T-helper 2 cell treated with Interferon-gamma antibody and Interleukin-4, amounts not matched to agents 5 μg/mL and 100 μg/mL, for 36 hours (primary cell): Measurements from ENCODE around the gene RNU6-7.

Experiments used
- DNase-seq: peaks from one replicate; pipeline ENCODE4 v3.0.0; 2021; ENCODE audit warnings: low spot score
- H3K27ac Mint-ChIP-seq: one replicate; pipeline ENCODE4 v1.8.0; 2021; ENCODE audit warnings: mild to moderate bottlenecking, mixed read lengths
- H3K27me3 Mint-ChIP-seq: one replicate; pipeline ENCODE4 v1.8.0; 2021; ENCODE audit warnings: low read depth, mixed read lengths
- H3K36me3 Mint-ChIP-seq: one replicate; pipeline ENCODE4 v1.8.0; 2021; ENCODE audit warnings: low read depth, mixed read lengths
- H3K4me1 Mint-ChIP-seq: one replicate; pipeline ENCODE4 v1.8.0; 2021; ENCODE audit warnings: low read depth, mixed read lengths
- H3K4me3 Mint-ChIP-seq: one replicate; pipeline ENCODE4 v1.8.0; 2022; ENCODE audit warnings: mild to moderate bottlenecking, moderate library complexity, mixed read lengths
- H3K9me3 Mint-ChIP-seq: one replicate; pipeline ENCODE4 v1.8.0; 2021; ENCODE audit warnings: mixed read lengths

The RNU6-7 gene

GRCh38 chr14:32197919-32198318 is 3.9 kb upstream of the RNU6-7 start:
- H3K9me3 Mint-ChIP-seq: no peaks in the 10 kb centered on the region
- peaks cover 26% of the 10 kb centered on the region for H3K4me1 Mint-ChIP-seq
- H3K27me3 Mint-ChIP-seq: peaks cover 4% of the 10 kb centered on the region
- H3K4me3 Mint-ChIP-seq: no peak overlapping the region
- no peak overlapping the region for H3K27ac Mint-ChIP-seq
- H3K36me3 Mint-ChIP-seq: no peaks in the 10 kb centered on the region
- DNase-seq: no peak

DNA sequence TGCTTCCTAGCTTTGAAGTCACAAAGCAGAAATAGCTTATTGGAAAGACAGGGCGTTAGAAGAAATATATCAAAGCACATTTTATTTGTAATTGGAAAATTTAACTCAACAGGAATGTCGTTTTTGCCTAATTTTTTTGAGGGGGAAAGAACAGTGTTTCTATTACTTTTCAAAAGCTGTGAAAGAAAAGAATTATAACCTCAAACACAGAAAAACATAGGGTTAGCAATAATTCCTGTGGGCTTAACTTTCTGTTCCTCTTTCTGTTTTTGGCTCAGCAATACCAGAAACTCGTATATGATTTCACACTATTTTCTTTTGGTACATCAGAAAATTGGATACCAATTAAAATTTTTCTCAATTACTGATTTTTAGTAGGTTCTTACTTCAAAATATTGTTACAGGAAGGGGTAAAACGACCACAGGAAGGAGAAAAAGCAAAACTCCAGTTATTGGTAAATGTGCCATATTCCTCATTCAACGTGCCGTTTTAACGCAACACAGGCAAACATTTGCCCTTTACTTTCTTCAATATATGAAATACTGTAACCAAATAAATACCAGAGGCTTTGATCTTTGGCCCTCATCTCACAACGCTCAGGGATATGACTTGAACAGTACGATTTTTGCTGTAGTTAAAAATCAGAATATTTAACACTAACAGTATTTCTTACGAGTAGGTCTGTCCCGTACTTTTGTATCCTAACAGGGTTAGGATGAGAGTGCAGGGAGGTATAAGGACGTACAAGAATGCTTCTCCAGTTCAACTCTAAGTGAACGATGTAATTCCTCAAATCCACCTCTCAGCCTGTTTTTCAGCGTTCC is 1.3 kb upstream of the RNU6-7 start:
- no peaks in the 10 kb centered on the region for H3K9me3 Mint-ChIP-seq
- peaks cover 10% of the 10 kb centered on the region for H3K27me3 Mint-ChIP-seq
- H3K36me3 Mint-ChIP-seq: no peaks in the 10 kb centered on the region
- H3K4me3 Mint-ChIP-seq: peak overlapping the region; percentile 85
- no peak for DNase-seq
- peaks cover 37% of the 10 kb centered on the region for H3K4me1 Mint-ChIP-seq
- no peak overlapping the region for H3K27ac Mint-ChIP-seq

DNA sequence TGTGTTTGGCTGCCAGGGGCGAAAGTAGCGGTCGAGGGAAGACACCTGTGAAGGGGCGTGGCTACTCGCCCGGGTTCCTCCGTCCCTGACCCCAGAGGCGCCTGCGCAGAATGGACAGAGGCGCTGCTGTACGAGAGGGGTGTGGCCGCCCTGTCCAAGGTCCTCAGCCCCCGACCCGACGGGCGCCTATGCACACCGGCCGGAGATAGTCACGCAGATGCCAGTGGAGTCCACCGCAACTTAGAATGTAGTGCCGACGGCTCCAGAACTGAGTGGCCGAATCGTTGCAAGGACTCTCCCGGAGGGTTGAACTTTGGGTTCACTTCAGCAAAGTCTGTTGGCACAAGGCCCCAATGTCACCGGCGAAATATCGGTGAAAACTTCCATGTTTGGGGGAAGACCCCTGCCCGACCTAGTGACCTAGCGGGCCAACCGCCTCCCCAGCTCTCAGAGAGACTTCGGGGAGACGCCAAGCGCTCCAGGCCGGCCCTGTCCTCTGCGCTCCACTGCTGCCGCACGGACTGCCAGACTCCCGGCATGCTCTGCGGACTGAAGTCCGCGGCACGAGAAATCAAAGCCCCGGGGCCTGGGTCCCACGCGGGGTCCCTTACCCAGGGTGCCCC is 541 bp upstream of the RNU6-7 start:
- H3K9me3 Mint-ChIP-seq: no peaks in the 10 kb centered on the region

DNA sequence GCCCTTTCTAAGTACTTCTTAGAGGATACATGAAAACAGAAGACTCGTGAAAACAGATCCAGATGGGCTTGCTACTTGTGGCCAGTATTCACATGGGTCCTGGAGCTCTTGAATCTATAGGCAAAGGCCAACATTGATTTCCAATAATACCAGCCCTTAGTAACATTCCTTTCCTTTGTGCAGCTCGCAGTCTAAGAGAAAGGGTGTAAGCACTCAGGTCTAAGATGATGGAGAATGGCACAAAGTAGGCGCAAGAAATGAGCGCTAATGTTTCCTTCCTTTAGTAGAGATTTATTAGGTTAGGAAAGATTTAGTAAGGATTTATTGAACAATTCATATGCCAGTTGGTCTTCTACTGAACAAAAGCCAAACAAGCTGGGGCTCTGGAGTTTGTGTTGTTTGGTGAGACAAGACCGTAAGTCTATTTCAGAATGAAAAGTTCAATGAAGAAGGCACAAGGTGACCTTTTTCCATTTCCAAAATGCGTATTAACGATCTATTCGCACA is 699 bp downstream of the RNU6-7 start:
- Mint-ChIP-seq H3K4me3 (peak overlapping the region; percentile 85), H3K4me1 (peaks cover 39% of the 10 kb centered on the region), H3K27me3 (peaks cover 19% of the 10 kb centered on the region), H3K36me3 (no peaks in the 10 kb centered on the region), H3K9me3 (no peaks in the 10 kb centered on the region), H3K27ac (peak overlapping the region; percentile 97)
- DNase-seq: no peak

More for the DNA sequence above, 541 bp upstream of the RNU6-7 start:
- peaks cover 15% of the 10 kb centered on the region for H3K27me3 Mint-ChIP-seq
- peak; percentile 84 for DNase-seq
- H3K4me1 Mint-ChIP-seq: peaks cover 41% of the 10 kb centered on the region
- H3K36me3 Mint-ChIP-seq: no peaks in the 10 kb centered on the region
- H3K27ac Mint-ChIP-seq: peak overlapping the region; percentile 97
- peak overlapping the region; percentile 85 for H3K4me3 Mint-ChIP-seq

GRCh38 chr14:32202998-32203882 is 1.4 kb downstream of the RNU6-7 start, which contains the start of gene RNU6-8:
RNU6-8 (minus strand) TSS chr14:32203269.
- peak; percentile 85 for DNase-seq
- H3K27me3 Mint-ChIP-seq: peaks cover 23% of the 10 kb centered on the region
- H3K9me3 Mint-ChIP-seq: no peaks in the 10 kb centered on the region
- no peaks in the 10 kb centered on the region for H3K36me3 Mint-ChIP-seq
- peaks cover 37% of the 10 kb centered on the region for H3K4me1 Mint-ChIP-seq
- peak within 1 kb of the TSS; percentile 97 for H3K27ac Mint-ChIP-seq
- peak within 1 kb of the TSS; percentile 85 for H3K4me3 Mint-ChIP-seq

DNA sequence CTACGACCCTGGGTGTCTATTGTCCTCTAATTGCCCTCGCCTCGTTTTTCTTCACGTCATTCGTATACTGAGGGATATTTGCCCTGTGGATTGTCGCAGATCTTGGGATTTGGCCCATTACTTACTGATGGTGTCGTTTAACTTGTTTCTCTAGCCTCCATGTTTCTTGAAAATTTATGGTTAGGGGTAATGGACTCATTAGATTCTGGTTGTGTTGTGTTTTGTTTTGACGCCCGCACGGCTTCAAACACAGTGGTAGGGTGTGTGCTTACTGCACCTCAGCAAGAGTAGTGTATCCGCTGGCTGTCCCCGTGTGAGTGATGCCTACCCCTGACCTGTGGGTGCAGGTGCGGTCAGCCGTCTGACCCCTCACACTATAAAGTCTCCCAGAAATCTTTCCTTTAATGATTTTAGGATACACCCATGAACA is 2.1 kb downstream of the RNU6-7 start:
- Mint-ChIP-seq H3K4me1 (peaks cover 37% of the 10 kb centered on the region), H3K4me3 (peak overlapping the region; percentile 85), H3K9me3 (no peaks in the 10 kb centered on the region), H3K27me3 (peaks cover 26% of the 10 kb centered on the region), H3K36me3 (no peaks in the 10 kb centered on the region), H3K27ac (peak overlapping the region; percentile 79)
- DNase-seq: peak; percentile 6

- no peak for DNase-seq
- no peak overlapping the region for H3K4me3 Mint-ChIP-seq
- H3K9me3 Mint-ChIP-seq: no peaks in the 10 kb centered on the region
- peaks cover 34% of the 10 kb centered on the region for H3K4me1 Mint-ChIP-seq
- H3K36me3 Mint-ChIP-seq: no peaks in the 10 kb centered on the region
- peaks cover 29% of the 10 kb centered on the region for H3K27me3 Mint-ChIP-seq
- no peak overlapping the region for H3K27ac Mint-ChIP-seq
These were observed 3.7 kb downstream of the RNU6-7 start for GRCh38 chr14:32205554-32205953.

GRCh38 chr14:32205984-32206383 is 4.1 kb downstream of the RNU6-7 start:
- no peak for DNase-seq
- Mint-ChIP-seq H3K36me3 (no peaks in the 10 kb centered on the region), H3K27ac (no peak overlapping the region), H3K4me1 (peaks cover 29% of the 10 kb centered on the region), H3K9me3 (no peaks in the 10 kb centered on the region), H3K27me3 (peaks cover 29% of the 10 kb centered on the region), H3K4me3 (no peak overlapping the region)

DNA sequence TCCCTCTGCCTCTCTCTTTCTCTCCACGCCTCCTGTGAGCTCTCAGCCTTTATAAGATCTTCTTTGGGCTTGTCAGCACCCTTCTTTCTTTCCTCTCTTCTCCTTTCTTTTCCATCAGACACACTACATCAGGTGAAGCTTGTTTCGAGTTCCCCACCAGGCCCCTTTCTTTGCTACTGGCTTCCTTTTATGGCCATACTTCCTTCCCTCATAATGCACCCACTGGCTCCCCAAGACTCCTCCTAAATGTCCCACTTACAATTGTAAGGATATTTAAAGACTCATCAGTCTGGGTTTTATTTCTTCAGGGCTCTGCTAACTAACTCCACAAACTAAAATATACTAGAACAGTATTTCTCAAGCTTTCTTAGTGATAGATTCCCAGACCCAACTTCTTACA is 4.7 kb downstream of the RNU6-7 start:
- Mint-ChIP-seq H3K9me3 (no peaks in the 10 kb centered on the region), H3K27ac (no peak overlapping the region), H3K36me3 (no peaks in the 10 kb centered on the region), H3K4me1 (peaks cover 28% of the 10 kb centered on the region), H3K4me3 (no peak overlapping the region), H3K27me3 (peaks cover 29% of the 10 kb centered on the region)
- no peak for DNase-seq

DNA sequence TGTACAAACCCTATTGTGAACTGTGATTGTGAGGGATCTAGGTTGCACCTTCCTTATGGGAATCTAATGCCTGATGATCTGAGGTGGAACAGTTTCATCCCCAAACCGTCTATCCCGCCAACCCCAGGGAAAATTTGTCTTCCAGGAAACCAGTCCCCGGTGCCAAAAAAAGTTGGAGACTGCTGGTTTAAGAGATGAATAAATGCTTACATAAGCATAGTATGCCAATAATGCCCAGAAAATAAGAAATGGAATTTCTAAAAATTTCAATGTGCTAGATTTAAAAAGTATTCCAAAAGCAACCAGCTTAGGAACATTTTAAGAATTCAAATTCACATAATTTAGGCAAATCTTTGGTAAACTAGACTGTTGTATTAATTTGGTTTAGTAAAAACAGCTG is 6.6 kb downstream of the RNU6-7 start:
- Mint-ChIP-seq H3K4me1 (peaks cover 14% of the 10 kb centered on the region), H3K9me3 (no peaks in the 10 kb centered on the region), H3K27me3 (peaks cover 29% of the 10 kb centered on the region), H3K36me3 (no peaks in the 10 kb centered on the region), H3K27ac (no peak overlapping the region), H3K4me3 (no peak overlapping the region)
- DNase-seq: no peak

DNA sequence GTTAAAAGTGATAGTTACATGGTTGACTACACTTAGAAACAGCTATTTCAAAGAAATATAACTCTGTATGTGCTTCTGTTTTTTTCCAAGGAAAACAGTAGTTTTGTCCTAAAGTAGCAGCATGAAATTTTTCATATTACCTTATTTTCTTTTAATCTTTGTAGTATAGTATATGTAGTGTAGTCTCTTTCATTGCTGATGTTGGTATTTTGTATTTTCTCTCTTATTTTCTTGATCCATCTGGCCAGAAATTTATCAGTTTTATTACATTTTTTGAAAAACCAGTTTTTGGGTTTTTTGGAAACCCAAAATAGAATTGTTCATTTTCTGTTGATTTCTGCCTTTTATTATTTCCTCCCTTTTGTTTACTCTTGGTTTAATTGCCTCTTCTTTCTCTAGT is 7.6 kb downstream of the RNU6-7 start:
- H3K4me3 Mint-ChIP-seq: no peak overlapping the region
- H3K4me1 Mint-ChIP-seq: peaks cover 6% of the 10 kb centered on the region
- no peak for DNase-seq
- peaks cover 24% of the 10 kb centered on the region for H3K27me3 Mint-ChIP-seq
- H3K9me3 Mint-ChIP-seq: no peaks in the 10 kb centered on the region
- no peaks in the 10 kb centered on the region for H3K36me3 Mint-ChIP-seq
- H3K27ac Mint-ChIP-seq: no peak overlapping the region

DNA sequence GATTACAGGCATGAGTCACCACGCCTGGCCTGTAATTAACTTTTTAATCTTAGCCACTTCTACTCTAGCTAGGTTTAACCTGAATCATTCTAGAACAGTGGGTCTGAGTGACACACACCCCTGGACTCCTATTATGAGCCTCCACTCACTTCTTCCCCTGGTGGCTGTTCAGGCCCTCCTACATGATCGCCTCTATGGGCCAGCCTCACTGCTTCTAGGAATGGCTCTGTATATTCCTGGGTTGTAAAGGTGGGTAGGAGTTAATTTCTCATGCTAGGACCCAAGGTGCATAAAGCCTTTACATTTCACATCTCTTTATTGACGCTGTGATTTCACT is 9.2 kb downstream of the RNU6-7 start:
- H3K36me3 Mint-ChIP-seq: no peaks in the 10 kb centered on the region
- H3K27me3 Mint-ChIP-seq: peaks cover 18% of the 10 kb centered on the region
- DNase-seq: no peak
- no peak overlapping the region for H3K27ac Mint-ChIP-seq
- no peak overlapping the region for H3K4me3 Mint-ChIP-seq
- H3K4me1 Mint-ChIP-seq: no peaks in the 10 kb centered on the region
- no peaks in the 10 kb centered on the region for H3K9me3 Mint-ChIP-seq

GRCh38 chr14:32212833-32213232 is 11.0 kb downstream of the RNU6-7 start:
- Mint-ChIP-seq H3K27me3 (peaks cover 10% of the 10 kb centered on the region), H3K36me3 (no peaks in the 10 kb centered on the region), H3K4me3 (no peak overlapping the region), H3K4me1 (no peaks in the 10 kb centered on the region), H3K9me3 (no peaks in the 10 kb centered on the region), H3K27ac (no peak overlapping the region)
- no peak for DNase-seq

DNA sequence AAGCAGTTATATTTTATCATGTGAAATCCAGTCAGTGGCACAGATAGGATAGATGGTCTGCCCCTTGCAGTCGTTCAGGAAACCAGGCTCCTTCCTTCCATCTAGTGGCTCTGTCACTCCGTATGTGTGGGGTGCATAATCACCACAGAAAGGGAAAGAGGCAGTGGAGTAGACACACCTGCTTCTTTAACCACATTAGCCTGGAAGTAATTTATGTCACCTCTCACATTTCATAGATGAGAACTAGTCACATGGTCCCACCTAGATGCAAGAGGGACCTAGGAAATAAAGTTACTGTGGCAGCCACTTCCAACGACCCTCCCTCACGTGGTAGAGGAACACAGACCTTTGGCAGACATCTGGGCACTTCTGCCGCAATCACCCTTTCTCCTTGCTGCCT is 15.5 kb downstream of the RNU6-7 start:
- H3K9me3 Mint-ChIP-seq: no peaks in the 10 kb centered on the region
- H3K4me1 Mint-ChIP-seq: no peaks in the 10 kb centered on the region
- no peak for DNase-seq
- no peaks in the 10 kb centered on the region for H3K36me3 Mint-ChIP-seq
- H3K4me3 Mint-ChIP-seq: no peak overlapping the region
- peaks cover 11% of the 10 kb centered on the region for H3K27me3 Mint-ChIP-seq
- no peak overlapping the region for H3K27ac Mint-ChIP-seq
